Globus pallidus (tissue), 1 donor: ENCODE data around the gene HELQ.
"Not testable (repeated sequence)": the region's sequence is repeated elsewhere in the genome, so short reads cannot be mapped to it uniquely, and the experiment has no call there.

Source experiments
- DNase-seq: peaks from one replicate; pipeline ENCODE4 v3.0.0-alpha.2; 2015; ENCODE audit warnings: low spot score

The HELQ gene

DNA sequence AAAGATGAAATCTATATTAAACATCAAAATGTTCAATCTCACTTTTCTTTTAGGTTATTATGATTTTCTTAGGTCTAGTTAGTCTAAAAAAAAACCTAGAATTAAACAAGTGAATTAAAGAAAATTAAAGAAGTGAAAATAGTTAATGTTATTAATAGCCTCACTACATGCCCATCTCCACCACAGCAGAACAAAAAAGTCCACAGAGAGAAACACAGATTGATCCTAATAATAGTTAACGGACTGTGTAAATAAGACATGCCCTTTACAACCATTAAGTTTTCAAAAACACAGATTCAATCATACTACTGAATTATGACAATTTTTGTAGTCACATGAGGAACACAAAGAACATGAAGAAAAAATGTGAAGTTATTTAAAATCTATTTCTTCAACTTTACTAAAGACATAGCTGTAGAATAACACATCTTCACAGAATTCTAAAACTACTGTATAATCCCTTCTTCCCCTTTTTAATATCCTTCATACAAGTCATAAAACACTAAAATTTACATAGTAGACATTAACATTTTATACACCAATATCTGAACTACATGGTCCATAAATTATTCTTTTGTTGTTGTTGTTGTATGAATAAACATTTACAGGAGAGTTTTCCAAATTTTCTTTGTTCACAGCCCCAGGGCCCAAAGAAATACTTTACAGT is 15.3 kb downstream of the HELQ start:
- no peak for DNase-seq

DNA sequence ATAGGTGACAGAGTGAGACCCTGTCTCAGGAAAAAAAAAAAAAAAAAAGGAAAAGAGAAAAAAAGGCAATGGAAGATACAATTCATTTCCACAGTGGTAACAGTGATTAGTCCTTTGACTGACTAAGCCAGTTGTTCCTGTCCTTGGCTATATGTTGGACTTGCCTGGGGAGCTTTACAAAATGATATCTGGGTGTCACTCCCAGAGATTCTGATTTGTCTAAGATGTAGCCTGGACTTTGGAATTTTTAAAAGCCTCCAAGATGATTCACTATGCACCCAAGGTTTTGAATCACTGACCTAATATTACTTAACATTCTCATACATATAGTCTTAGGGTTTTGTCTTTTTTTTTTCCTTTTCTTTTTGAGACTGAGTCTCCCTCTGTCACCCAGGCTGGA is 16.9 kb downstream of the HELQ start:
- no peak for DNase-seq

DNA sequence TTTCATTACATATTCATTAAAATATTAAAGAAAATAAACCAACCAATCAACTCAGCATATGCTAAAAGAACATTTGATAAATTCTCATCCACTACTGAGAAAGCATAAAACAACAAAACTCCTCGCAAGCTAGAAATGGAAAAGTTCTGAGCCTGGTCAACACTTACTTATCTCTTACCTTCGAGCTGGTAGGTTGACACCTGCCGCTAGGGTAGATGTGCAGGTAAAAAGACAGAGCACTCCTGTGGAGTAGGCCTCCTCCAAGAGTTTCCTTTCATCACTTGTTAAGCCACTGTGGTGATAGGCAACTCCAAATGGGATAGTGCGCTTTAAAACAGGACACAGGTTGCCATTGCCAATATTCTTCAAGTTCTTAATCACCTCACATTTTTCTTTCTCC is 18.9 kb downstream of the HELQ start:
- no peak for DNase-seq

DNA sequence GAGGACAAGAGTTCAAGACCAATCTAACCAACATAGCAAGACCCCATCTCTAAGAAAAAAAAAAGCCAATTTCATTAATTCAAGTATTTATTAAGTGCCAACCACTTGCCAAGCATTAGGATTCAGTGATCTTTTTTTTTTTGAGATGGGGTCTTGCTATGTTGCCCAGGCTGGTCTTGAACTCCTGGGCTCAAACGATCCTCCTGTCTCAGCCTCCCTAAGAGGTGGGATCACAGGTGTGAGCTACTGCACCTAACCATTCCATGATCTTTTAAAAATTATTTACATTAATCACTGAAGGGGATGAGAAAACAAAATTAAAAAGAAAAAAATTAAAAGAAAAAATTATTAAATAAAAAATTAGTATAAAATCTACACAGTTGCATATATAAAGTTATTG is 24.4 kb downstream of the HELQ start:
- no peak for DNase-seq

DNA sequence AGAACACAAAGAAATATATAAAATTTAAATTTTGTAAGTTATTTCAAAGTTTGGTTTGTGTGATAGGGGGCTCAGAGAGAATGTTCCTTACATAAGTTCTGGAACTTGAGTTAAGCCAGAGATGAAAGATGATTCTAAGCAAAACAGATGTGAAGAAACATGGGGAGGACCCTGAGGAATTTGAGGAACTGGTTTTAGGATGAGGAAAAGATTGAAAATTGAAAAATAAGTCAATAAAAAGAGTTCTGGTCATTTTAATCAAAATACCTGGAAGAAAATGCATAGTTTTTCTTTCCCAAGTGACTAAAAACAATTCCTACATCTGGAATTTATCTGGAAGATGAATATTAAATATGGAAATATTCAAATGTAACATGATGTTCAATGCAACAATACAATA is 37.4 kb downstream of the HELQ start:
- no peak for DNase-seq

DNA sequence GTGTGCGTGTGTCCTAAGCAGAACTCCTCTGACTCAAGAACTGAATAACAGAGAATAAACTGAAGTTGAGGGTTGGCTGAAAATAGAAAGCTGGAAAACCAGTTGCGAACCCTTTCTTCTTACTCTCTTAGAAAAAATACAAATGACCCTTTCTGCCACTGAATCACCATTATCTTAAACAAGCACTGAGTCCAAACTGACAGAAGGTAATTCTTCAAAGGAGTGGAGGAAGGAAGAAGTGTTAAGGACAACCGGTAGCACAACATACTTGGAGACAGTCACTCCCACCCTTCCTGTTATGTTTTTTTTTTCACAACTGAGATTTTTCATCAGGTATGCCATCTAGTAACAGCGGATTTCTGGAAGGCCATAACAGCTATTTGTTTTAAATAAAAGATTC is 38.1 kb downstream of the HELQ start:
- no peak for DNase-seq

DNA sequence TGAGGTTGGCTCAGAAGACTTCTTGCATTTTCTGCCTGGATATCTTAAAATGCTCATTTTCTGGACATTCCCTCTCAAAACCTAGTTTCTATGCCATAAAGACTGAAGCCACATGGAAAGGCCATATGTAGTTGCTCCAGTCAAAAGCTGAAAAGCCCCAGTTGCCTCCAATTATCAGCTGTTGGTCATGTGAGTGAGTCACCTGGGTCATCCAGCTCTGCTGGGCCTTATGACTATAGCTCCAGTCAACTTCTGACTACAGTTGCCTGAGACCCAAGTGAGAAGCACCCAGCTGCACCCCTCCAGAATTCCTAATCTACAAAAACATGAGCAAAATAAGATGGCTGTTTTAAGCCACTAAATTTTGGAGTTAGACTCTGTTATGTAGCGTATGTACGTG is 41.9 kb downstream of the HELQ start:
- DNase-seq: no peak

DNA sequence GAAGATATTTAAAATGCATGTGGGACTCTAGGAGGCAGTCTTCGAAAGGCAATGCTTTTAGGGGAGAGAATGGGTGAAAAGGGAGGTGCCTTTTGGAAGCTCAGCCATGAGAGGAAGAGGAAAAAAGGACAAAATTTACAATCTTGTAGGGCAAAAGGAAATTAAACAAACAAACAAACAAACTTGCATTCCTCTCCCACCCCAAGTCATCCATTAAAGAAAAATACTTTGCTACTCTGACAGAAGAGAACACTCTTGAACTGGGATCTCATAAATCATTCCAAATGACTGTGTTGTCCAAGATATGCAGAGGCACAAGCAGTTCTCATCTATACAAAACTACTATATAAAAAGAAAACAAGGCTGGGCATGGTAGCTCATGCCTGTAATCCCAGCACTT is 46.7 kb downstream of the HELQ start:
- DNase-seq: no peak

DNA sequence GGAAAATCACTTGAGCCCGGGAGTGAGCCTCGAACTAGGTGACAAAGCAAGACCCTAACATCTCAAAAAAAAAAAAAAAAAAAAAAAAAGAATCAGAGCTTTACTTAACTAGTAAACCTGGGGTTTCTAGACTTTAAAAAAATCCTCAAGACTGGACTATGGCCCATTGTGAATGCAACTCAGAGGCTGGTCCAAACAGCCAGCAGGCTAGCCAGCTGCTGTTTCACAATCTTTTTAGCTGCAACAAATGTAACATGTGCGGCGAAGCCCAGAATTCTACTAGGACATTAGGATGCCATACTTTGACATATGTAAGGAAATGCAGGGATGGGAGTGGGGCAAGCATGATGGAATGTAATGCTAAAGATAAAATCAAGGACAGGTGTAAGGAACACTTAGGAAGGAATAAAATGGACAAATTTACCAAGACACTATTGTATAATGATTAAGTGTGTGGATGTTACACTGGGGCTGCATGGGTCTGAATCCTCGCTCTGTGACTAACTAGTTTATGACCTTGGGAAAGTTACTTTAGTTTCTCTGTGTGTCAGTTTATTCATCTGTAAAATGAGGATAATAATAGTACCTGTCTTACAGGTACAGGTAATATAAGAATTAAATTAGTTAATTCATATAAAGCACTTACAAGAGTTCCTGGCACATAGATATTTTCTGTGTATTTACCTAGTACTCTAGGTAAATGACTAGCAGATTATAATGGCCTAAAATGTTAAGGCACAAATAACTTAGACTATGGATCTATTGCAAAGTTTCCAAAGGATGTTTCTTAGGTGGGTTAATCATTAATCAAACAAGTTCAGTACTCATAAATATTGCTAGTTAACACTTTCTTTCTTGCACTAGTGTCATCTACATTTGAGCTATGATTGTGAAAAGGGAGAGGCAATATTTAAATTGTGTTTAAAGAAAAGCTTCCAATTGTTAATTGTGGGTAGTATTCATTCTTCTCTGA is 49.5 kb downstream of the HELQ start:
- DNase-seq: no peak

DNA sequence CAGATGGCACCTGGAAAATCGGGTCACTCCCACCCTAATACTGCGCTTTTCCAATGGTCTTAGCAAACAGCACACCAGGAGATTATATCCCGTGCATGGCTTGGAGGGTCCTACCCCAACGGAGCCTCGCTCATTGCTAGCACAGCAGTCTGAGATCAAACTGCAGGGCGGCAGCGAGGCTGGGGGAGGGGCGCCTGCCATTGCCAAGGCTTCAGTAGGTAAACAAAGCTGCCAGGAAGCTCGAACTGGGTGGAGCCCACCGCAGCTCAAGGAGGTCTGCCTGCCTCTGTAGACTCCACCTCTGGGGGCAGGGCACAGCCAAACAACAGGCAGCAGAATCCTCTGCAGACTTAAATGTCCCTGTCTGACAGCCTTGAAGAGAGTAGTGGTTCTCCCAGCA is 57.5 kb downstream of the HELQ start:
- not testable (repeated sequence) for DNase-seq

DNA sequence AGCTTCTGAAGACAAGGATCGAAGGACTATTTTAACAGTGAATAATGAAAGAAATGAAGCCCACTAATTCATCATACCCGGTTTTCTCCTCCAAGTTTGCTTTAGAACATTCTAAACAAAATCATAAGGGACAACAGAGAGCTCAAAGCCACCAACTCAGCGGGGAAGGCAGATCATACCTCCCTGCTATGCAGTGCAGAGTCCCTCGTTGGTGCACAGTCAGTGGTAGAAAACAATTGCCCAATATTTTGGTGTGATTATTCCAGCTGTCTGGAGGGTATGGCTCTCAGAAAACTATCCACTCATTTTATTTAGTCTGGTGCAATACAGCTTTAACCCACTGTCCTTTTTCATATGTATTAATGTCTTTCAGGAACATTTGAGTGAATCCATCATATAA is 61.7 kb downstream of the HELQ start:
- no peak for DNase-seq

DNA sequence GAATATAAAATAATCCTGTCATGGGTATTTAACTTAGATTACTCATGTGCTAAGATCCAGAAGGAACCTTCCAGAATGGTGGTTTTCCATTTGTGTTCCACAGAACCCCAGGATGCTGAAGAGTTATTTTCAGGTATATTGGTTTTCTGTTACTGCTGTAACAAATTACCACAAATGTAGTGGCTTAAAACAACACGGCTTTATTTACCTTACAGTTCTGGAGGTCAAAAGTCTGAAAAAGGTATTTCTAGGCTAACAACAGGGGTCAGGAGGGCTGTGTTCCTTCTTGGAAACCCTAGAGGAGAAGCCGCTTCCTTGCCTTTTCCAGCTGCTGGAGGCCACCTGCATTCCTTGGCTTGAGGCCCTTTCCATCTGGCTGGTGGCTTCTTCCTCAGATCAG is 63.1 kb downstream of the HELQ start:
- no peak for DNase-seq

DNA sequence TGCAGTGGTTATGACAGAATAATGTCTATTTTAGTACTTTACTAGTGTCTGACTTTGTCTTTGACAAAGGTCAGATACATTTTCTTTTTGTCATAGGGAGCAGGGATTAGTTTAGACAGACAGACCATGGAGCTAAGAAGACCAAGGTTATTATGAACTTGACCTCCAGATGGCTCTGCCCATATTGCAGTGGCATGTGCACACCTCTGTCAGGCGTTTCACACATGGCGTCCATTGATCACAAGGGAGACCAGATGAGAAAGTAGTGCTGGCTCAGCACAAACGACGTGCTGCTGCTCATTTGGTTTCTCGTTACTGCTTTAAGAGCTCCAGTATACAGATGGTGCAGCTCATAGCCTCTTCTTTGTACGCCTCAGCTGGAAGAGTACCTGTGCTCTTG is 64.7 kb downstream of the HELQ start:
- no peak for DNase-seq

DNA sequence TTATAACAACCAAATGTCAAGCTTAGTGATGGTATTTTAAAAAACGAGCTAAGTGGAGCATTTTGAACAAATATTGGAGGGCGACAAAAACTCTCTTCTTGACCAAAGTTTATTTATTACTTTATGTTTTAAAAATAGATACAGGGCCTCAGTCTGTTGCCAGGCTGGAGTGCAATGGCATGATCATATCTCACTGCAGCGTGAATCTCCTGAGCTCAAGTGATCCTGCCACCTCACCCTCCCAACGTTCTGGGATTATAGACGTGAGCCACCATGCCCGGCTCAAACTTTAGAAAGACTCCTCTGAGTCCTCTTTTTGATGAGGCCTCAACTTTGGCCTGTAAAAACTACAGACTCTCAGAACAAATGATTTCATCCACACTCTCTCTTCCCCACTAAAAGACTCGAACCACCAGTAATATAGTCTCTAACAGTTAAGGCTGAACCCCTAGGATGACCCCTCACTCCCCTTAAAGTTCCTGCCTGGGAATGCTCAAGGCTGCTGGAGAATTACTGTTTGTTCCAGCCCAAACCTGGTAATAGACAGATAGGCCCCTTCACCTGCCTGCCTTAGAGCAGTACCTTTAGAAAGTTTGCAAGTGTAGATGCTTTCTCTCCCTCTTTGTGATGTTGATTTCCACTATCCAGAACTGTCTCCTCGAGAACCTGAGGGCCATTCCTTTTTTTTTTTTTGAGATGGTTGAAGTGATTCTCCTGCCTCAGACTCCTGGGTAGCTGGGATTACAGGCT is 65.7 kb downstream of the HELQ start:
- DNase-seq: no peak

DNA sequence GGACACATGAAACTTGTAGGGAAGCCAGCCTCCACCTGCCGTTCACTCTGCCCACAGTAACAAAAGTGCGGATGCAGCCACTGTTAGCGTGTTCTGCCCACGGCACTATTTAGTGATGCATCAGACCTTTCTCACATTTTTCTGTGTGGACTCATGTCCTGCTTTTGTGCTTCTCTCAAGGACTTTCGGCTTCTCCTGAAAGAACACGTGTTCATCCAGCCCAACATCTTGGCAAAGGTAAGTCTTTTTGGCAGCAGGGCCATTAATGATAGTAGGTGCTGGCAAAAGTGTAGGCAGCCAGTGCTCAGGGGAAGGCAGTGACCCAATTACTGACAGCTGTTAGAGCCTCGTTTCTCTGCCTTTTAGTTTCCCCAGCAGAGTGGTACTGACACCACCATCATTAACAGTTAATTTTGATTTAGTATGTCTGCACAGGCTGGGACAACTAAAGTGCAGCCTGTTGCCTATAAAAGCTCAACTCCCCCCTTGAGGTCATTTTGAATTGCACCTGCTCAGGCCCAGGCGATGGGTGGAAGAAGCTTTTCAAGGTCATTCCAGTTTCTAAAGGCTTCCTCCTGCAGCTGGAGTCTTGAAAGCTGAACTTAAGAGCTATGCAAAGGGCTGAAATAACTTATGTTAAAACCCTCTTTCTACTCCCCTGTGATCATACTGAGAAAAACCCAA is 66.4 kb downstream of the HELQ start:
- no peak for DNase-seq

DNA sequence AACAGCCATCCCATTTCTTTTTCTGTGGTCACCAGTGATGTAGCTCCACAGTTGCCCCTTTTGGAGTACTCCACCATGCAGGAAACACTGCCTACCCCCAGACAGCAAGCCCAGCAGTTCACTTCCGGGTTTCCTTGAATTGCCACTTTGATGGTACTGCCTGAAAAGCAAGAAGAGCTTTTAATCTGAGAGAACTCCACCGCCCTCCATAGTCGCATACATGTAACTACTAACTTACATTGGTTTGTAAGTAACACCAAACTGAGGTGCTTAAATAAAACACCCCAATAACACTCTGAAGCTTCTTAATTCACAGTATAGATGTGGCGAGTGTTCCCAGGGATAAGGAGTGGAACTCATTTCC is 67.3 kb downstream of the HELQ start:
- DNase-seq: no peak

DNA sequence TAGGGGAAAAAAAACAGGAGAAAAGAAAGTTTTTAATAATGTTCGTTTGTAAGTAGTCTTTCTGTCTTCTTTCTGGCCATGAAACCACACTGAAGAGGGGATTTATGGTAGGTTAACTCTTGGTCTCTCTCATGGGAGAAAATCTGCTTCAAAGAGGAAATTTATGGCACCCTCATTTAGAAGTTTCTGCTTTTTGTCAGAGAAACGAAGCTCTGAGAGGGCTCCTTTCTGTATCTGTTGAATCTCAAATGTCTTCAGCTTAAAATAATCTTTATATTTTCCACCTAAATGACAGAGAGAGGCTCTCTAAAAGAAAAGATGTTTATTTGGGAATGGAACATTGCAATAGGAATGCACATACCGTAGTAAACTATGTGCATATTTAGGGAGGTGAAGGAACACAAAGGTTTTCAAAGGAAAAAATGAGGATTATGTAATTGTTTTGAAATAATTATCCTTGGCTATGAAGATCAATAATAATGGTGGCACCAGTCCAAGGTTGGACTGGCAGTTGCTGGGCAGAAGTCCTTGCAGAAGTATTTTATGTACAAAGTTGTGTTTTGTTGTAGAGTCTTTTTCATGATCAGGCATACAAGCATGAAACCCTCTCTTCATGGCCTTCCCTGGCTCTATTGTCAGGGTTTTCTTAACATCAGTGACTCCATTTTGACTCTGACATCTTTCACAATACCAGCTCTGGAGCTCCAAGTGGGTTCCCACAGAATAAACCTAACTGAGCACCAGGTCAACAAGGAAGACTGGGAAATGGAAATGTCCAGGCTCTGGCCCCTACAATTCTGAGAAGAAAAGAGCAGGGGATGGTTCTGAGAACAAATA is 67.9 kb downstream of the HELQ start:
- no peak for DNase-seq

DNA sequence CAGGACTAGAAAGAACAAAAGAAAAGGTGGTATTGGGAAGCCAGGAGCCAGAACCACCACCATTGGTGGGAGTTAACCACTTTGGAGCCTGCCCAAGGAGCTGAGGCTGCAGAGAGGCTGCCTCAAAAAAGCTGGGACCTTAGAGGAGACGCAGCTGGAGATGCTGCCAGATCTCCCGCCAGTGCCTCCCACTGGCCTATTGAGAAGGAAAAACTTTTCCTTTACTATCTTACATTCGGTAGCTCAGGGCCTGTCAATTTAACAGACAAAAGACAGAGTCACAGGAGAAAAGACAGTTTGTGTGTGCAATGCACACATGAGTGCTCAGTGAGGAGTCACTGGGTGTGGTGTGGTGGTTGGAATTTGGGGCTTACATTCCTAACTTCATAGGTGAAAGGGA is 68.6 kb downstream of the HELQ start:
- DNase-seq: no peak

DNA sequence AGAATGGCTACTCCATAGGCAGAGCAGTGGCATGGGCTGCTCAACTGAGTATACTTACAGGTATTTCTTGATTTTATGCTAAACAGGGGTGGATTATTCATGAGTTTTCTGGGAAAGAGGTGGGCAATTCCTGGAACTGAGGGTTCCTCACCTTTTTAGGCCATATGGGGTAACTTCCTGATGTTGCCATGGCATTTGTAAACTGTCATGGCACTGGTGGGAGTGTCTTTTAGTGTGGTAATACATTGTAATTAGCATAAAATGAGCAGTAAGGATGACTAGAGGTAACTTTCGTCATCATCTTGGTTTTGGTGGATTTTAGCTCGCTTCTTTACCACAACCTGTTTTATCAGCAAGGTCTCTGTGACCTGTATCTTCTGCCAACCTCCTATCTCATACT is 72.8 kb downstream of the HELQ start:
- DNase-seq: no peak

DNA sequence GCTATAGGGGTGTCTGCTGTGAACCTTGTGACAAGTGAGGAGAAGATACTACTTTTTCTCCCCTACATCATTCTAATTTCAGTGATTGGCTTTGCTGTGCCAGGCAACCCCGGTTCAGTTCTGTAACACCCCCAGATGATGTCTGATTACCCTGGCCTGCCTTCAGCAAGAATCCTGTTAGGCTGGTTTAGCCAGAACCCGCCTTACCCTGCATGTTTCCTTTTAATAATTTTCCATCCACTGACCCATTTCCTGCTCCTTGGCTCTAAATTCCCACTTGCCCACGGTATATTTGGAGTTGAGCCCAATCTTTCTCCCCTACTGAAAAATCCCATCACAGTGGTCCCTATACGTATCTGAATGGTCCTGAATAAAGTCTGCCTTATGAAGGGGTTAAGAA is 74.5 kb downstream of the HELQ start:
- no peak for DNase-seq

DNA sequence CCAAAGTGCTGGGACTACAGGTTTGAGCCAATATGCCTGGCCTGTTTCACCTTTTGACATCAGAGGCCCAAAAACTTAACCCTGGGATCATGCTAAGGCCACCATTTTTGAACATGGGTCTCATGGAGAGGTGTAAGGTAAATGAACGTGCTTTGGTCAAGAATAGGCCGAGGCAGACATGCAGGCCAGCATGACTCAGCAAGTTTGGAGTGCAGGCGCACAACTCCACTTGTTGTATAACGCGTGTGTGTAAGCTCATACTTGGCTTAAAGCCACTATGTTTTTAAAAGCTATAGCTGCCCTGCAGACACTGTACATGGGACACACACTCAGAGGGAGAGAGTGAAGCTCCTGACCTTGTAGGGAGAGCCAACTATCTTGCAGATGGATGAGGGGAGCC is 77.2 kb downstream of the HELQ start:
- no peak for DNase-seq
